HepG2 (cell line): ENCODE measurements around the gene SNX15. TPM values are rescaled to one million over a fixed set of nuclear protein-coding genes. Genes with fewer than 3 reads are reported as not detected.

Experiments used
- microRNA-seq: library from miRNA; unstranded; fragments of <30 nt; microRNA quantifications from one replicate; pipeline ENCODE4, GENCODE V29; 2020
- polyA plus RNA-seq, 8 experiments: library from polyadenylated mRNA; depleted of rRNA in 3 of 8; stranded (reverse) in 7 of 8; unstranded in 1 of 8; fragments of >200 nt; fragmentation: Illumina TruSeq in 4 of 8; extraction: Trizol in 4 of 8; gene quantifications; 2 replicates each; pipeline versions ENCODE4 v1.2.1 to v1.2.3, GENCODE V29; 2011 to 2016; ENCODE audit warnings: low read depth in 4 of 8, missing spikeins in 1 of 8, mixed read lengths in 1 of 8; ENCODE audit not compliant: insufficient read depth in 1 of 8
- small RNA-seq, 3 experiments: library from RNA; depleted of rRNA; stranded (forward); fragments of <200 nt; gene quantifications; one replicate each; pipeline ENCODE3, GENCODE V24; 2012; ENCODE audit warnings: low read depth in 2 of 3, low replicate concordance in 1 of 3; ENCODE audit not compliant: insufficient read length in 3 of 3, insufficient read depth in 2 of 3
- total RNA-seq, 5 experiments: library from RNA; depleted of rRNA; stranded (reverse); fragments of >200 nt; fragmentation: Illumina TruSeq; extraction: Trizol; gene quantifications; 2 replicates each; pipeline ENCODE4 v1.2.3, GENCODE V29; 2016; ENCODE audit warnings: low read depth in 1 of 5

Gene SNX15
- total and polyA plus RNA-seq, 2 of the 13 experiments (the other 11 are each of a cell fraction or from before 2014, with no cell fraction given) = 19.1 to 22.6 TPM

Small RNA genes within 50 kb of the gene (microRNA-seq; reads per million reads assigned to microRNA genes)
- gene MIR6879 = 0.51 reads per million

Small RNA genes within 50 kb of the gene (small RNA-seq; reads per million reads assigned to genes)
- gene MIR6879 = 0 reads per million in 3 experiments
- 0 reads per million in 3 experiments for gene SNX15

Other genes with a start within 250 kb of the SNX15 start
- gene SF1, start 248.9 kb upstream of the SNX15 start, total RNA-seq (2016; rRNA removed; fragmentation: Illumina TruSeq; extraction: Trizol) = 42.5 and 70.4 TPM in 2 replicates
- 51.9 and 55.5 TPM in 2 replicates for gene SF1, start 248.9 kb upstream of the SNX15 start, polyA plus RNA-seq (2011; rRNA removed)
- 7.8 and 8.3 TPM in 2 replicates for gene MAP4K2, start 224.2 kb upstream of the SNX15 start, total RNA-seq (2016; rRNA removed; fragmentation: Illumina TruSeq; extraction: Trizol)
- gene MAP4K2, start 224.2 kb upstream of the SNX15 start, polyA plus RNA-seq (2011; rRNA removed) = 15.5 and 17.6 TPM in 2 replicates
- 15.3 and 20.5 TPM in 2 replicates for gene MEN1, start 216.9 kb upstream of the SNX15 start, total RNA-seq (2016; rRNA removed; fragmentation: Illumina TruSeq; extraction: Trizol)
- 27.3 and 30.9 TPM in 2 replicates for gene MEN1, start 216.9 kb upstream of the SNX15 start, polyA plus RNA-seq (2011; rRNA removed)
- 0.77 and 1.4 TPM in 2 replicates for gene CDC42BPG, start 182.8 kb upstream of the SNX15 start, total RNA-seq (2016; rRNA removed; fragmentation: Illumina TruSeq; extraction: Trizol)
- 0.55 and 0.99 TPM in 2 replicates for gene CDC42BPG, start 182.8 kb upstream of the SNX15 start, polyA plus RNA-seq (2011; rRNA removed)
- gene EHD1, start 148.8 kb upstream of the SNX15 start, total RNA-seq (2016; rRNA removed; fragmentation: Illumina TruSeq; extraction: Trizol) = 22.0 and 26.6 TPM in 2 replicates
- gene EHD1, start 148.8 kb upstream of the SNX15 start, polyA plus RNA-seq (2011; rRNA removed) = 23.6 and 29.4 TPM in 2 replicates
- gene ATG2A, start 110.2 kb upstream of the SNX15 start, total RNA-seq (2016; rRNA removed; fragmentation: Illumina TruSeq; extraction: Trizol) = 6.5 and 6.7 TPM in 2 replicates
- 8.0 and 13.2 TPM in 2 replicates for gene ATG2A, start 110.2 kb upstream of the SNX15 start, polyA plus RNA-seq (2011; rRNA removed)
- gene PPP2R5B, start 102.8 kb upstream of the SNX15 start, total RNA-seq (2016; rRNA removed; fragmentation: Illumina TruSeq; extraction: Trizol) = 1.6 and 2.3 TPM in 2 replicates
- gene PPP2R5B, start 102.8 kb upstream of the SNX15 start, polyA plus RNA-seq (2011; rRNA removed) = 8.3 and 12.6 TPM in 2 replicates
- gene GPHA2, start 91.5 kb upstream of the SNX15 start, total RNA-seq (2016; rRNA removed; fragmentation: Illumina TruSeq; extraction: Trizol) = 11.6 and 19.1 TPM in 2 replicates
- gene GPHA2, start 91.5 kb upstream of the SNX15 start, polyA plus RNA-seq (2011; rRNA removed) = 10.1 and 13.0 TPM in 2 replicates
- gene MAJIN, start 55.3 kb upstream of the SNX15 start, total RNA-seq (2016; rRNA removed; fragmentation: Illumina TruSeq; extraction: Trizol) = not detected in 2 replicates
- not detected in 2 replicates for gene MAJIN, start 55.3 kb upstream of the SNX15 start, polyA plus RNA-seq (2011; rRNA removed)
- gene BATF2, start 30.5 kb upstream of the SNX15 start, total RNA-seq (2016; rRNA removed; fragmentation: Illumina TruSeq; extraction: Trizol) = 3.9 and 4.2 TPM in 2 replicates
- gene BATF2, start 30.5 kb upstream of the SNX15 start, polyA plus RNA-seq (2011; rRNA removed) = 2.8 and 3.1 TPM in 2 replicates
- 84.4 and 93.9 TPM in 2 replicates for gene ARL2, start 13.3 kb upstream of the SNX15 start, total RNA-seq (2016; rRNA removed; fragmentation: Illumina TruSeq; extraction: Trizol)
- gene ARL2, start 13.3 kb upstream of the SNX15 start, polyA plus RNA-seq (2011; rRNA removed) = 82.9 and 86.3 TPM in 2 replicates
- 33.2 and 36.3 TPM in 2 replicates for gene SAC3D1, start 13.8 kb downstream of the SNX15 start, total RNA-seq (2016; rRNA removed; fragmentation: Illumina TruSeq; extraction: Trizol)
- 7.4 and 8.9 TPM in 2 replicates for gene SAC3D1, start 13.8 kb downstream of the SNX15 start, polyA plus RNA-seq (2011; rRNA removed)
- gene NAALADL1, start 31.1 kb downstream of the SNX15 start, total RNA-seq (2016; rRNA removed; fragmentation: Illumina TruSeq; extraction: Trizol) = 3.4 and 9.3 TPM in 2 replicates
- 33.9 and 67.5 TPM in 2 replicates for gene NAALADL1, start 31.1 kb downstream of the SNX15 start, polyA plus RNA-seq (2011; rRNA removed)
- gene CDCA5, start 56.6 kb downstream of the SNX15 start, total RNA-seq (2016; rRNA removed; fragmentation: Illumina TruSeq; extraction: Trizol) = 50.6 and 63.1 TPM in 2 replicates
- gene CDCA5, start 56.6 kb downstream of the SNX15 start, polyA plus RNA-seq (2011; rRNA removed) = 9.8 and 13.5 TPM in 2 replicates
- 27.6 and 32.2 TPM in 2 replicates for gene ZFPL1, start 56.8 kb downstream of the SNX15 start, total RNA-seq (2016; rRNA removed; fragmentation: Illumina TruSeq; extraction: Trizol)
- 49.7 and 56.0 TPM in 2 replicates for gene ZFPL1, start 56.8 kb downstream of the SNX15 start, polyA plus RNA-seq (2011; rRNA removed)
- 57.4 and 76.3 TPM in 2 replicates for gene VPS51, start 68.8 kb downstream of the SNX15 start, total RNA-seq (2016; rRNA removed; fragmentation: Illumina TruSeq; extraction: Trizol)
- gene VPS51, start 68.8 kb downstream of the SNX15 start, polyA plus RNA-seq (2011; rRNA removed) = 90.6 and 104 TPM in 2 replicates
- gene TM7SF2, start 84.4 kb downstream of the SNX15 start, total RNA-seq (2016; rRNA removed; fragmentation: Illumina TruSeq; extraction: Trizol) = 28.8 and 66.9 TPM in 2 replicates
- gene TM7SF2, start 84.4 kb downstream of the SNX15 start, polyA plus RNA-seq (2011; rRNA removed) = 56.0 and 75.6 TPM in 2 replicates
- 5.7 and 6.5 TPM in 2 replicates for gene ZNHIT2, start 90.3 kb downstream of the SNX15 start, total RNA-seq (2016; rRNA removed; fragmentation: Illumina TruSeq; extraction: Trizol)
- 1.1 TPM in 2 replicates for gene ZNHIT2, start 90.3 kb downstream of the SNX15 start, polyA plus RNA-seq (2011; rRNA removed)
- 869 and 1,024 TPM in 2 replicates for gene FAU, start 94.7 kb downstream of the SNX15 start, total RNA-seq (2016; rRNA removed; fragmentation: Illumina TruSeq; extraction: Trizol)
- 374 and 392 TPM in 2 replicates for gene FAU, start 94.7 kb downstream of the SNX15 start, polyA plus RNA-seq (2011; rRNA removed)
- 53.3 and 63.2 TPM in 2 replicates for gene MRPL49, start 94.9 kb downstream of the SNX15 start, total RNA-seq (2016; rRNA removed; fragmentation: Illumina TruSeq; extraction: Trizol)
- 39.2 and 41.4 TPM in 2 replicates for gene MRPL49, start 94.9 kb downstream of the SNX15 start, polyA plus RNA-seq (2011; rRNA removed)
- gene SYVN1, start 107.1 kb downstream of the SNX15 start, total RNA-seq (2016; rRNA removed; fragmentation: Illumina TruSeq; extraction: Trizol) = 7.4 and 10.3 TPM in 2 replicates
- 22.5 and 25.8 TPM in 2 replicates for gene SYVN1, start 107.1 kb downstream of the SNX15 start, polyA plus RNA-seq (2011; rRNA removed)
- 0.15 TPM in 1 of 2 replicates, not detected in the other for gene SPDYC, start 142.8 kb downstream of the SNX15 start, total RNA-seq (2016; rRNA removed; fragmentation: Illumina TruSeq; extraction: Trizol)
- gene SPDYC, start 142.8 kb downstream of the SNX15 start, polyA plus RNA-seq (2011; rRNA removed) = 0.26 and 0.33 TPM in 2 replicates
- gene CAPN1, start 154.5 kb downstream of the SNX15 start, total RNA-seq (2016; rRNA removed; fragmentation: Illumina TruSeq; extraction: Trizol) = 51.2 and 57.3 TPM in 2 replicates
- gene CAPN1, start 154.5 kb downstream of the SNX15 start, polyA plus RNA-seq (2011; rRNA removed) = 82.6 and 92.6 TPM in 2 replicates
- 10.7 and 15.6 TPM in 2 replicates for gene POLA2, start 234.5 kb downstream of the SNX15 start, total RNA-seq (2016; rRNA removed; fragmentation: Illumina TruSeq; extraction: Trizol)
- 9.1 and 9.7 TPM in 2 replicates for gene POLA2, start 234.5 kb downstream of the SNX15 start, polyA plus RNA-seq (2011; rRNA removed)